Measurements from ENCODE around the gene TULP3. TPM values are rescaled to one million over a fixed set of nuclear protein-coding genes. Genes with fewer than 3 reads are reported as not detected.

TULP3 gene
- total and polyA plus RNA-seq, 7 donors = 3.9 to 9.1 (median 7.1) TPM

GRCh38 chr12:2939191-2939590 is 48.5 kb downstream of the TULP3 start:
- Histone ChIP-seq H3K27ac (no peak overlapping the region), H3K4me3 (no peak overlapping the region), H3K27me3 (ENCODE audit: insufficient read depth in 3 of 3, low read length in 2 of 3) (no peaks in the 10 kb centered on the region), H3K9me3 (no peaks in the 10 kb centered on the region), H3K4me1 (no peaks in the 10 kb centered on the region), H3K36me3 (ENCODE audit: insufficient read depth in 1 of 2, low read depth in 1 of 2) (peaks cover 2 to 55% of the 10 kb centered on the region in 2 donors)
- intact Hi-C loops (cut with DNase I) = no loop called here
- ATAC-seq = no peak
- 88 to 89% (median 88%) methylated on average over 5 of the region's 5 CpGs for WGBS, 3 donors
- TF ChIP-seq CTCF (IDR thresholded peaks at IDR 0.05) = no peak
- no peak for DNase-seq

- no peaks in the 10 kb centered on the region for H3K27me3 ChIP-seq (ENCODE audit: insufficient read depth in 3 of 3, low read length in 2 of 3)
- H3K4me3 ChIP-seq = no peak overlapping the region
- intact Hi-C loops (cut with DNase I) = loop anchor here in 1 of 2 donors (5.0 kb wide), 1 partner anchor 53 kb away; no protein-coding TSS in a partner anchor
- peaks cover 5% of the 10 kb centered on the region for H3K4me1 ChIP-seq
- WGBS, 3 donors = 43 to 62% (median 44%) methylated on average over 10 of the region's 10 CpGs
- DNase-seq = no peak
- no peak for ATAC-seq
- H3K36me3 ChIP-seq (ENCODE audit: insufficient read depth in 1 of 2, low read depth in 1 of 2) = peaks cover 2 to 42% of the 10 kb centered on the region in 2 donors
- H3K9me3 ChIP-seq = no peaks in the 10 kb centered on the region
- no peak for TF ChIP-seq CTCF (IDR thresholded peaks at IDR 0.05)
- H3K27ac ChIP-seq = no peak overlapping the region
These were observed 49.9 kb downstream of the TULP3 start for GRCh38 chr12:2940564-2940963.

- intact Hi-C loops (cut with DNase I) = loop anchor here in 1 of 2 donors (5.0 kb wide), 1 partner anchor 54 kb away; no protein-coding TSS in a partner anchor
- H3K4me1 ChIP-seq = peaks cover 5% of the 10 kb centered on the region
- H3K27me3 ChIP-seq (ENCODE audit: insufficient read depth in 3 of 3, low read length in 2 of 3) = no peaks in the 10 kb centered on the region
- WGBS, 3 donors = 58 to 68% (median 61%) methylated on average over 8 of the region's 8 CpGs
- no peak overlapping the region for H3K4me3 ChIP-seq
- TF ChIP-seq CTCF (IDR thresholded peaks at IDR 0.05) = no peak
- peaks cover 2 to 39% of the 10 kb centered on the region in 2 donors for H3K36me3 ChIP-seq (ENCODE audit: insufficient read depth in 1 of 2, low read depth in 1 of 2)
- no peak overlapping the region for H3K27ac ChIP-seq
- DNase-seq = no peak
- no peak for ATAC-seq
- no peaks in the 10 kb centered on the region for H3K9me3 ChIP-seq
These were observed 50.8 kb downstream of the TULP3 start for GRCh38 chr12:2941524-2941923.

- Histone ChIP-seq H3K27ac (peak overlapping the region; percentile 54), H3K4me3 (peak overlapping the region; percentile 18), H3K27me3 (ENCODE audit: insufficient read depth in 3 of 3, low read length in 2 of 3) (no peaks in the 10 kb centered on the region), H3K36me3 (ENCODE audit: insufficient read depth in 1 of 2, low read depth in 1 of 2) (peaks cover 0 to 16% of the 10 kb centered on the region in 2 donors), H3K4me1 (peaks cover 5% of the 10 kb centered on the region), H3K9me3 (no peaks in the 10 kb centered on the region)
- TF ChIP-seq CTCF (IDR thresholded peaks at IDR 0.05) = peak; percentile 77
- intact Hi-C loops (cut with DNase I) = loop anchor here (2.0 to 5.0 kb wide), 3 partner anchors 57 to 90 kb away; no protein-coding TSS in a partner anchor
- ATAC-seq (peak; percentile 86 to 93 (median 90)), DNase-seq (peak; percentile 45 to 65)
- WGBS, 3 donors = 27 to 30% (median 29%) methylated on average over 24 of the region's 24 CpGs
These were observed 53.8 kb downstream of the TULP3 start for GRCh38 chr12:2944401-2945047.
